ENCODE results near the gene FAM3A.

The FAM3A gene

GRCh38 chrX:154458116-154458953 lies 57.7 kb downstream of the FAM3A start, which contains the start of gene PLXNA3:
Gene PLXNA3, plus strand, starts transcription at chrX:154458281. Its CDS starts 1,903 bp downstream, at chrX:154460184.
- peak; percentile 69 for DNase-seq

DNA sequence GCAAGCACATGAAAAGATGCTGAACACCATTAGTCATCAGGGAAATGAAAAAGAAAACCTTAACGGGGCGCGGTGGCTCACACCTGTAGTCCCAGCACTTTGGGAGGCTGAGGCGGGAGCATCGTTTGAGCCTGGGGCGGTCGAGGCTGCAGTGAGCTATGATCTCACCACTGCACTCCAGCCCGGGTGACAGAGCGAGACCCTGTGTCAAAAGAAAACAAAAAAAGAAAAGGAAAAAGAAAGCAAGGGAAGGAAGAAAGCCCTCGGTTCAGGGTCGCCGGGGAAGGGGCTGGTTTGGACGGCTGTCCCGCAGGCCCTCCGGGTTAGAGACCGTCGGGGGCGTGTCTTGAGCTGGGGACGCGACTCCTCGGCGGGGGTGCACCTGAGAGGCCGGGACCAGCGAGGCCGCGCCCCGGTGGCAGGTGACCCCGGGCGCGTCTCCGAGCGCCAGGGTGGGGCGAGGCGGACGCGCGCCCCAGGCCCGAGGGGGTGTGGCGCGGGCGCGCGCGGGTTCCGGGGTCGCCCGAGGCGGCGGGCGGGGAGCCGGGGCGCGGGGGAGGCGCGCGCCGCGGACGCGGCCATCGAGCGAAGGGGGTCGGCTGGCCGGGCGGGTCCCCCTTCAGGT lies 58.4 kb downstream of the FAM3A start:
- peak; percentile 51 for DNase-seq
